Heart right ventricle (tissue), 16 donors: ENCODE data around the gene PELI2. TPM values are rescaled to one million over a fixed set of nuclear protein-coding genes. Genes with fewer than 3 reads are reported as not detected.

Source experiments
- ATAC-seq, 8 donors: fragments of 200-7000 bp; cut with Tn5 transposase; one replicate each; pipeline ENCODE4 v1.9.1; 2020; ENCODE audit warnings: mild to moderate bottlenecking in 8 of 8, moderate library complexity in 8 of 8, moderate number of reproducible peaks in 1 of 8
- DNase-seq, 2 donors: peaks; one replicate each; pipeline ENCODE4 v3.0.0-alpha.2; 2020
- H3K27ac ChIP-seq, 10 donors: fragments of 200-600 bp; sonication (generic) in 2 of 10; one replicate each; pipeline versions ENCODE4 v1.5.0 to v1.8.0; 2020 to 2022; ENCODE audit warnings: mild to moderate bottlenecking in 3 of 10
- H3K27me3 ChIP-seq, 7 donors: fragments of 200-600 bp; one replicate each; pipeline ENCODE4 v1.8.0; 2021 to 2022; ENCODE audit warnings: mild to moderate bottlenecking in 2 of 7
- H3K36me3 ChIP-seq, 9 donors: fragments of 200-600 bp; sonication (generic) in 1 of 9; one replicate each; pipeline versions ENCODE4 v1.5.0 to v1.8.0; 2020 to 2022; ENCODE audit warnings: mild to moderate bottlenecking in 2 of 9
- H3K4me1 ChIP-seq, 9 donors: fragments of 200-600 bp; sonication (generic) in 1 of 9; one replicate each; pipeline versions ENCODE4 v1.5.0 to v1.8.0; 2020 to 2022; ENCODE audit warnings: mild to moderate bottlenecking in 4 of 9
- H3K4me3 ChIP-seq, 10 donors: fragments of 200-600 bp; sonication (generic) in 2 of 10; one replicate each; pipeline versions ENCODE4 v1.5.0 to v1.8.0; 2020 to 2022; ENCODE audit warnings: mild to moderate bottlenecking in 7 of 10, moderate library complexity in 2 of 10
- H3K9me3 ChIP-seq, 11 donors: fragments of 200-600 bp in 10 of 11; sonication (generic) in 2 of 11; one replicate each; pipeline versions ENCODE4 v1.5.0 to v1.8.0; 2013 to 2022; ENCODE audit warnings: mild to moderate bottlenecking in 2 of 11, control low read depth in 1 of 11, moderate library complexity in 1 of 11
- WGBS, 2 donors: extraction: QIAGEN DNeasy Blood & Tissue Kit; methylation state at CpG; one replicate each; pipeline ENCODE4 v1.1.7; 2013; ENCODE audit warnings: inconsistent platforms in 1 of 2; 5-methylcytosine and 5-hydroxymethylcytosine counted together
- intact Hi-C, 10 donors: fragments of 100-400 bp; cut with DNase I; formaldehyde crosslinking; loops; one replicate each; pipeline versions ENCODE4 v1.11.1 to v1.14.2; 2022
- polyA plus RNA-seq, 2 donors: library from polyadenylated mRNA; stranded (reverse); fragments of 200-250 nt; gene quantifications; one replicate each; pipeline ENCODE4 v1.2.3, GENCODE V29; 2013
- total RNA-seq, 10 donors: library from RNA; stranded (reverse); fragmentation: NEBNext Ultra II Directional in 3 of 10; extraction: Animal tissue kit (Norgen Biotek cat#: 25700) in 3 of 10; gene quantifications; one replicate each; pipeline versions ENCODE4 v1.2.1 to v1.2.4, GENCODE V29; 2021 to 2023
- TF ChIP-seq, protein P1 (sequence below), 9 donors: fragments of 200-600 bp; sonication (generic) in 2 of 9; IDR thresholded peaks; one replicate each; pipeline versions ENCODE4 v1.5.0 to v1.8.0; 2021 to 2022; ENCODE audit warnings: antibody characterized with exemption in 9 of 9, mild to moderate bottlenecking in 5 of 9, moderate library complexity in 1 of 9
- donor health status: Arrhythmogenic right ventricular cardiomyopathy.
- donor health status: ischemic (EF 13 %, LVEDD 7.1; RV severe dilation, severe dysfunction).
- donor health status: healthy with polysubstance abuse.
- donor health status: DM: no; HTN: yes; CAD: no.
- donor health status: DM: no; HTN: no; CAD: no.
- donor health status: ischemic (EF 25% LVEDD 6.9; RV normal size, moderate dysfunction).
- donor health status: ischemic (EF 25% LVEDD 5.7; RV mildly dilated, moderate dysfunction).
- donor health status: healthy.
- donor health status: DM: yes; HTN: yes; CAD: no.
- donor health status: Ischemic cardiomyopathy.
- donor health status: ischemic (EF 35%, LVEDD 5.7; RV mildly dilated, moderate dysfunction).
- donor health status: nonischemic (EF 11% LVEDD 7.7; RV severe dilation, severe dysfunction).
- donor health status: DM: yes; HTN: yes; CAD: no.
- donor health status: PGD.
- donor health status: ischemic (EF 29% LVEDD 5.4; RV normal size, mild dysfunction).
- donor health status: nonischemic (EF 23%, LVEDD 6.1; RV moderate dilation, normal function).

Gene PELI2
- total and polyA plus RNA-seq, 12 donors = 0.87 to 4.9 (median 2.0) TPM

DNA sequence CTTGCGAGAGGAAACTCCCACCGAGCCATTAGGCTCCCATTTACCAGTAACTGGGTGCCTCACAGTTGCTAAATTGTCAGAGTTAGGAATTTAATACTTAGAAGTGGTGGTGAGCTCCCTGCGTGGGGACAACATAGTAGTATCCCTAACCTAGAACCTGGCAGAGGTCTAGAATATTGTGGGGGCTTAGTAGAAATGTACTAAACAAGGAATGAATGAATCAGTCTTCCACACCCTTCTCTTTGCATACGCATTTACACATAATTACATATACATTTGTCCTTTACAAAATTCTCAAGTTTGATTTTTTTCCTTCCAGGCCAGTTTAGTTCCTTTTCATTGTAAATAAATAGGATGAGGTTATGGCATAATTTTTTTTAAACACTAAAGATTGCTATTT is 24.1 kb downstream of the PELI2 start:
- no peak overlapping the region for H3K4me3 ChIP-seq
- ATAC-seq = no peak
- no peaks in the 10 kb centered on the region for H3K27me3 ChIP-seq
- intact Hi-C loops = loop anchor here in 1 of 10 donors (10.0 kb wide), 1 partner anchor 72 kb away; no protein-coding TSS in a partner anchor
- H3K36me3 ChIP-seq = no peaks in the 10 kb centered on the region
- H3K4me1 ChIP-seq = peaks cover 0 to 18% (median 0%) of the 10 kb centered on the region in 9 donors
- WGBS, 2 donors = 94 to 96% methylated on average over 4 of the region's 4 CpGs
- TF ChIP-seq, protein P1, sequence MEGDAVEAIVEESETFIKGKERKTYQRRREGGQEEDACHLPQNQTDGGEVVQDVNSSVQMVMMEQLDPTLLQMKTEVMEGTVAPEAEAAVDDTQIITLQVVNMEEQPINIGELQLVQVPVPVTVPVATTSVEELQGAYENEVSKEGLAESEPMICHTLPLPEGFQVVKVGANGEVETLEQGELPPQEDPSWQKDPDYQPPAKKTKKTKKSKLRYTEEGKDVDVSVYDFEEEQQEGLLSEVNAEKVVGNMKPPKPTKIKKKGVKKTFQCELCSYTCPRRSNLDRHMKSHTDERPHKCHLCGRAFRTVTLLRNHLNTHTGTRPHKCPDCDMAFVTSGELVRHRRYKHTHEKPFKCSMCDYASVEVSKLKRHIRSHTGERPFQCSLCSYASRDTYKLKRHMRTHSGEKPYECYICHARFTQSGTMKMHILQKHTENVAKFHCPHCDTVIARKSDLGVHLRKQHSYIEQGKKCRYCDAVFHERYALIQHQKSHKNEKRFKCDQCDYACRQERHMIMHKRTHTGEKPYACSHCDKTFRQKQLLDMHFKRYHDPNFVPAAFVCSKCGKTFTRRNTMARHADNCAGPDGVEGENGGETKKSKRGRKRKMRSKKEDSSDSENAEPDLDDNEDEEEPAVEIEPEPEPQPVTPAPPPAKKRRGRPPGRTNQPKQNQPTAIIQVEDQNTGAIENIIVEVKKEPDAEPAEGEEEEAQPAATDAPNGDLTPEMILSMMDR (IDR thresholded peaks at IDR 0.05) = no peak
- H3K9me3 ChIP-seq = no peaks in the 10 kb centered on the region
- H3K27ac ChIP-seq = no peak overlapping the region
- DNase-seq = no peak

- H3K4me1 ChIP-seq = peaks cover 0 to 21% (median 0%) of the 10 kb centered on the region in 9 donors
- 90 to 94% methylated on average over 1 of the region's 1 CpG for WGBS, 2 donors
- H3K4me3 ChIP-seq = no peak overlapping the region
- DNase-seq (no peak), ATAC-seq (no peak)
- TF ChIP-seq, protein P1 (IDR thresholded peaks at IDR 0.05) = no peak
- no peaks in the 10 kb centered on the region for H3K36me3 ChIP-seq
- no peaks in the 10 kb centered on the region for H3K27me3 ChIP-seq
- H3K9me3 ChIP-seq = no peaks in the 10 kb centered on the region
- no peak overlapping the region for H3K27ac ChIP-seq
- intact Hi-C loops = loop anchor here in 1 of 10 donors (10.0 kb wide), 1 partner anchor 72 kb away; no protein-coding TSS in a partner anchor
These were observed 24.8 kb downstream of the PELI2 start for GRCh38 chr14:56143025-56143424.

GRCh38 chr14:56144176-56144575 is 26.0 kb downstream of the PELI2 start:
- Histone ChIP-seq H3K27ac (no peak overlapping the region), H3K36me3 (no peaks in the 10 kb centered on the region), H3K27me3 (no peaks in the 10 kb centered on the region), H3K9me3 (no peaks in the 10 kb centered on the region), H3K4me3 (no peak overlapping the region), H3K4me1 (peaks cover 0 to 33% (median 9%) of the 10 kb centered on the region in 9 donors)
- DNase-seq = no peak
- WGBS, 2 donors = 96 to 98% methylated on average over 1 of the region's 1 CpG
- TF ChIP-seq, protein P1 (IDR thresholded peaks at IDR 0.05) = no peak
- intact Hi-C loops = loop anchor here in 1 of 10 donors (10.0 kb wide), 1 partner anchor 71 kb away; no protein-coding TSS in a partner anchor
- no peak for ATAC-seq

GRCh38 chr14:56145181-56145769 is 27.1 kb downstream of the PELI2 start:
- peaks cover 0 to 36% (median 9%) of the 10 kb centered on the region in 9 donors for H3K4me1 ChIP-seq
- TF ChIP-seq, protein P1 (IDR thresholded peaks at IDR 0.05) = no peak
- no peak for DNase-seq
- WGBS, 2 donors = 73 to 75% methylated on average over 5 of the region's 5 CpGs
- H3K4me3 ChIP-seq = no peak overlapping the region
- H3K27ac ChIP-seq = no peak overlapping the region
- H3K9me3 ChIP-seq = no peaks in the 10 kb centered on the region
- H3K27me3 ChIP-seq = no peaks in the 10 kb centered on the region
- no peak for ATAC-seq
- no peaks in the 10 kb centered on the region for H3K36me3 ChIP-seq
- intact Hi-C loops = loop anchor here in 1 of 10 donors (10.0 kb wide), 1 partner anchor 70 kb away; no protein-coding TSS in a partner anchor
